B cell (primary cell): ENCODE measurements around the gene NFAM1. TPM values are rescaled to one million over a fixed set of nuclear protein-coding genes. Genes with fewer than 3 reads are reported as not detected.

Experiments
- ATAC-seq: fragments of 200-7000 bp; cut with Tn5 transposase; one replicate; pipeline ENCODE4 v1.10.0; 2021; ENCODE audit warnings: low read depth, mild to moderate bottlenecking, moderate number of reproducible peaks, moderate library complexity
- CTCF ChIA-PET: fragments of 350-600 bp; sonication (Branson Sonifier 250); formaldehyde crosslinking; loops from one replicate; lab custom pipeline; 2021; ENCODE audit warnings: antibody characterized with exemption, inconsistent platforms; lab: Charles Lee
- POLR2A ChIA-PET: fragments of 350-600 bp; sonication (Branson Sonifier 250); formaldehyde crosslinking; loops from one replicate; lab custom pipeline; 2021; ENCODE audit warnings: antibody characterized with exemption; lab: Charles Lee
- DNase-seq: peaks from one replicate; pipeline ENCODE4 v3.0.0; 2013
- H2AFZ ChIP-seq: 2 replicates; pipeline ENCODE4 v1.6.1; 2012; ENCODE audit warnings: mild to moderate bottlenecking, low read depth, low read length; ENCODE audit not compliant: insufficient read depth, poor library complexity, severe bottlenecking
- H3K27ac ChIP-seq, 2 donors: 1 replicate in 1 of 2; 2 replicates in 1 of 2; pipeline ENCODE4 v1.5.1; 2012 to 2013; ENCODE audit warnings: low read length in 2 of 2, mild to moderate bottlenecking in 2 of 2, moderate library complexity in 1 of 2
- H3K27me3 ChIP-seq, 4 experiments: fragments of 200-600 bp in 1 of 4; sonication (generic) in 1 of 4; replicated peaks in 1 of 4; 1 replicate in 2 of 4; 2 replicates in 2 of 4; pipeline versions ENCODE4 v1.6.1 to v1.7.0; 2013 to 2016; ENCODE audit warnings: low read length in 3 of 4, mild to moderate bottlenecking in 2 of 4, mixed read lengths in 1 of 4, moderate library complexity in 1 of 4; ENCODE audit not compliant: insufficient read depth in 4 of 4, control insufficient read depth in 3 of 4; ENCODE audit errors: control extremely low read depth in 1 of 4
- H3K36me3 ChIP-seq, 2 experiments: replicated peaks in 1 of 2; 1 replicate in 1 of 2; 2 replicates in 1 of 2; pipeline versions ENCODE4 v1.6.1 to v1.7.1; 2013; ENCODE audit warnings: low read length in 1 of 2; ENCODE audit not compliant: insufficient read depth in 2 of 2, control insufficient read depth in 1 of 2; ENCODE audit errors: control extremely low read depth in 1 of 2, extremely low read depth in 1 of 2
- H3K4me1 ChIP-seq, 2 donors: fragments of 200-600 bp in 1 of 2; sonication (generic) in 1 of 2; 1 replicate in 1 of 2; 2 replicates in 1 of 2; pipeline versions ENCODE4 v1.5.1 to v1.6.1; 2013 to 2017; ENCODE audit warnings: low read length in 2 of 2; ENCODE audit not compliant: control insufficient read depth in 2 of 2, insufficient read depth in 2 of 2
- H3K4me2 ChIP-seq: replicated peaks from 2 replicates; pipeline ENCODE3; 2012; ENCODE audit warnings: mild to moderate bottlenecking, low read depth, low read length; ENCODE audit not compliant: poor library complexity, severe bottlenecking
- H3K4me3 ChIP-seq, 5 experiments: fragments of 200-600 bp in 1 of 5; sonication (generic) in 1 of 5; 1 replicate in 3 of 5; 2 replicates in 2 of 5; pipeline versions ENCODE4 v1.5.1 to v1.7.0; 2011 to 2016; ENCODE audit warnings: low read length in 4 of 5, mild to moderate bottlenecking in 4 of 5, low read depth in 2 of 5, control low read depth in 1 of 5, moderate library complexity in 1 of 5; ENCODE audit not compliant: insufficient read depth in 1 of 5; ENCODE audit errors: control extremely low read depth in 1 of 5, extremely low read depth in 1 of 5
- H3K79me2 ChIP-seq: fragments of 200-600 bp; sonication (generic); one replicate; pipeline ENCODE4 v1.6.0; 2016; ENCODE audit warnings: low read length; ENCODE audit not compliant: control insufficient read depth, insufficient read depth
- H3K9ac ChIP-seq: fragments of 200-600 bp; sonication (generic); 2 replicates; pipeline ENCODE4 v1.6.1; 2017; ENCODE audit warnings: mild to moderate bottlenecking, low read length, moderate library complexity
- H3K9me3 ChIP-seq, 3 donors: one replicate each; pipeline versions ENCODE4 v1.6.1 to v1.7.1; 2013; ENCODE audit warnings: low read length in 2 of 3; ENCODE audit not compliant: control insufficient read depth in 2 of 3, insufficient read depth in 1 of 3; ENCODE audit errors: control extremely low read depth in 1 of 3
- H4K20me1 ChIP-seq: 2 replicates; pipeline ENCODE4 v1.6.0; 2012; ENCODE audit warnings: mild to moderate bottlenecking, low read length; ENCODE audit not compliant: insufficient read depth, control insufficient read depth, poor library complexity, severe bottlenecking
- H3K27ac Mint-ChIP-seq: one replicate; pipeline ENCODE4 v1.8.0; 2021; ENCODE audit warnings: mixed read lengths
- H3K27me3 Mint-ChIP-seq: one replicate; pipeline ENCODE4 v1.8.0; 2021; ENCODE audit warnings: mixed read lengths
- H3K4me1 Mint-ChIP-seq: one replicate; pipeline ENCODE4 v1.8.0; 2021; ENCODE audit warnings: mixed read lengths
- H3K4me3 Mint-ChIP-seq: one replicate; pipeline ENCODE4 v1.8.0; 2021; ENCODE audit warnings: mixed read lengths
- H3K9me3 Mint-ChIP-seq: one replicate; pipeline ENCODE4 v1.8.0; 2022; ENCODE audit warnings: mixed read lengths; ENCODE audit not compliant: insufficient read depth
- CTCF ChIP-seq: fragments of 200-600 bp; IDR thresholded peaks from one replicate; pipeline ENCODE4 v1.8.0; 2022; ENCODE audit warnings: antibody characterized with exemption, mild to moderate bottlenecking
- EZH2 ChIP-seq: IDR thresholded peaks from 2 replicates; pipeline ENCODE4 v1.6.1; 2012; ENCODE audit warnings: borderline replicate concordance, low read depth, mild to moderate bottlenecking, moderate library complexity, low read length; ENCODE audit not compliant: insufficient read depth, poor library complexity, severe bottlenecking
- WGBS: methylation state at CpG from one replicate; pipeline ENCODE4 v1.1.5; 2013; ENCODE audit warnings: missing lambda C conversion rate; ENCODE audit not compliant: insufficient coverage; 5-methylcytosine and 5-hydroxymethylcytosine counted together
- intact Hi-C: fragments of 100-400 bp; cut with micrococcal nuclease; formaldehyde crosslinking; loops from one replicate; pipeline ENCODE4 v1.10.0; 2022
- polyA plus RNA-seq: library from polyadenylated mRNA; depleted of rRNA; stranded (reverse); fragments of >200 nt; gene quantifications from 2 replicates; pipeline ENCODE4 v1.2.3, GENCODE V29; 2012
- total RNA-seq, 2 donors: library from RNA; stranded (reverse); fragments of 120-200 nt in 1 of 2; gene quantifications; 1 replicate in 1 of 2; 2 replicates in 1 of 2; pipeline versions ENCODE4 v1.2.3 to v1.2.4, GENCODE V29; 2013 to 2022

The NFAM1 gene
- total and polyA plus RNA-seq, 2 donors (not counting 1 experiment from before 2014, with no cell fraction given): 0.27 to 0.52 TPM

DNA sequence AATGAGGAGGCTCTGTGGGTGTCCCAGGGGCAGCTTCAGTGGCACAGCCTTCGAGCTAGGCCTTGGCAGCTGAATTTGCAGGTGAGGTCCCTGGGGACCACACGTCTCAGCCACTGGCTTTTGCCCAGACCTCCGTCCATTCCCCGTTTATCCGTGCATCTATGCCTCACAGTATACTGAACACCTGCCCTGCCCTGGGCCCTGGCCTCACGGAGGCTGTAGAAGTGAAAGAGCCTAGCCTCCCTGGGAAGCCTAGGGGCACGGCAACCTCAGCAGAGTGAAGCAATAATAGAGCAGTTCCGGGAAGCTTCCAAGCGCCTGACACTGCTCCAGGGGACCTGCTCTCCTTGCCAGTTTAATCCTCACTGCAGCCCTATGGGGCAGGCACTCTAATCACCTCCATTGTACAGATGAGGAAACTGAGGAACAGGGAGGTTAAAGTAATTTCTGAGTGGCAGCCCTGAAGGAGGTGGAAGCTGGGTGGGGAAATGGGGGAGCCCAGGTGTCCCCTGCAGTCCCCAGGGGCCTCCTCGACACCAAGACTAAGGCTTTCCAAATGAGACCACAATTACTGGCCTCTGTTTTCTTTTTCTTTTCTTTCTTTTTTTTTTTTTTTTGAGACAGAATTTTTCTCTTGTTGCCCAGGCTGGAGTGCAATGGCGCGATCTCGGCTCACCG lies 2.7 kb upstream of the NFAM1 start:
- peaks cover 35% of the 10 kb centered on the region for H3K4me1 Mint-ChIP-seq
- Histone ChIP-seq H3K4me1 (peaks cover 38 to 46% of the 10 kb centered on the region in 2 donors), H2AFZ (no peak overlapping the region), H3K36me3 (no peaks in the 10 kb centered on the region), H3K9me3 (no peaks in the 10 kb centered on the region), H3K27ac (no peak overlapping the region), H3K4me2 (no peak overlapping the region), H3K9ac (no peak overlapping the region), H4K20me1 (no peaks in the 10 kb centered on the region), H3K27me3 (peaks cover 0 to 66% (median 30%) of the 10 kb centered on the region in 4 experiments), H3K79me2 (no peaks in the 10 kb centered on the region), H3K4me3 (no peak overlapping the region)
- TF ChIP-seq CTCF (no peak), EZH2 (no peak)
- POLR2A ChIA-PET: interaction anchor here (0.7 kb wide), 1 partner anchor 9 kb away, joined by 5 read pairs; no protein-coding TSS in a partner anchor
- CTCF ChIA-PET: interaction anchor here (0.6 to 10.7 kb wide), 7 partner anchors 37 to 343 kb away, joined by 3 to 131 read pairs (median 9); partner anchors contain the start of gene NDUFA6
- intact Hi-C loops: loop anchor here (5.0 to 10.0 kb wide), 2 partner anchors 123 to 740 kb away; partner anchors contain the start of gene MEI1
- H3K27ac Mint-ChIP-seq: no peak overlapping the region
- no peak overlapping the region for H3K4me3 Mint-ChIP-seq
- ATAC-seq: no peak
- WGBS: 48% methylated on average over 8 of the region's 14 CpGs
- DNase-seq: no peak
- peaks cover 53% of the 10 kb centered on the region for H3K27me3 Mint-ChIP-seq
- H3K9me3 Mint-ChIP-seq: no peaks in the 10 kb centered on the region
